Measurements from ENCODE around the gene SAFB.

The SAFB gene

GRCh38 chr19:5622465-5623396, at the start of gene SAFB, which contains the start of gene SAFB2:
SAFB (plus strand) TSS chr19:5623083; CDS start chr19:5623206, 123 bp downstream.
SAFB2 (minus strand) TSS chr19:5622776; CDS start chr19:5622715, 61 bp downstream.
- Histone ChIP-seq H3K9me3 (ENCODE audit: control insufficient read depth, insufficient read depth, low read length) (no peaks in the 10 kb centered on the region), H3K4me1 (ENCODE audit: control insufficient read depth, insufficient read depth, low read length) (peaks cover 19% of the 10 kb centered on the region), H3K27ac (ENCODE audit: low read depth, low read length) (peak within 1 kb of the TSS; percentile 96), H3K27me3 (ENCODE audit: control insufficient read depth, insufficient read depth, low read length) (no peaks in the 10 kb centered on the region), H3K36me3 (ENCODE audit: control insufficient read depth, insufficient read depth, low read length) (peaks cover 63% of the 10 kb centered on the region), H3K9ac (ENCODE audit: low read depth, low read length) (peak within 1 kb of the TSS; percentile 93), H3K4me3 (ENCODE audit: low read depth, low read length) (peak within 1 kb of the TSS; percentile 83)

- H3K27ac ChIP-seq (ENCODE audit: low read depth, low read length): no peak overlapping the region
- H3K4me3 ChIP-seq (ENCODE audit: low read depth, low read length): no peak overlapping the region
- no peak overlapping the region for H3K9ac ChIP-seq (ENCODE audit: low read depth, low read length)
- 0 out of 2 replicates have a peak, but pooled peaks cover 3% of the 10 kb centered on the region for H3K4me1 ChIP-seq (ENCODE audit: control insufficient read depth, insufficient read depth, low read length)
- no peaks in the 10 kb centered on the region for H3K9me3 ChIP-seq (ENCODE audit: control insufficient read depth, insufficient read depth, low read length)
- H3K27me3 ChIP-seq (ENCODE audit: control insufficient read depth, insufficient read depth, low read length): no peaks in the 10 kb centered on the region
- no peaks in the 10 kb centered on the region for H3K36me3 ChIP-seq (ENCODE audit: control insufficient read depth, insufficient read depth, low read length)
Measured at GRCh38 chr19:5575590-5575989, 47.3 kb upstream of the SAFB start.

- no peaks in the 10 kb centered on the region for H3K9me3 ChIP-seq (ENCODE audit: control insufficient read depth, insufficient read depth, low read length)
- H3K27ac ChIP-seq (ENCODE audit: low read depth, low read length): no peak overlapping the region
- H3K27me3 ChIP-seq (ENCODE audit: control insufficient read depth, insufficient read depth, low read length): no peaks in the 10 kb centered on the region
- no peak overlapping the region; the same call in 1 of the 2 replicates for H3K4me3 ChIP-seq (ENCODE audit: low read depth, low read length)
- H3K9ac ChIP-seq (ENCODE audit: low read depth, low read length): no peak overlapping the region
- 0 out of 2 replicates have a peak, but pooled peaks cover 3% of the 10 kb centered on the region for H3K4me1 ChIP-seq (ENCODE audit: control insufficient read depth, insufficient read depth, low read length)
- H3K36me3 ChIP-seq (ENCODE audit: control insufficient read depth, insufficient read depth, low read length): peaks cover 3% of the 10 kb centered on the region; the same call in 1 of the 2 replicates
Measured at GRCh38 chr19:5578097-5578846, 44.6 kb upstream of the SAFB start.

- Histone ChIP-seq H3K36me3 (ENCODE audit: control insufficient read depth, insufficient read depth, low read length) (peaks cover 3% of the 10 kb centered on the region; the same call in 1 of the 2 replicates), H3K27ac (ENCODE audit: low read depth, low read length) (no peak overlapping the region), H3K9me3 (ENCODE audit: control insufficient read depth, insufficient read depth, low read length) (no peaks in the 10 kb centered on the region), H3K27me3 (ENCODE audit: control insufficient read depth, insufficient read depth, low read length) (no peaks in the 10 kb centered on the region), H3K4me3 (ENCODE audit: low read depth, low read length) (no peak overlapping the region), H3K4me1 (ENCODE audit: control insufficient read depth, insufficient read depth, low read length) (0 out of 2 replicates have a peak, but pooled peaks cover 3% of the 10 kb centered on the region), H3K9ac (ENCODE audit: low read depth, low read length) (no peak overlapping the region)
Measured at GRCh38 chr19:5579286-5579685, 43.6 kb upstream of the SAFB start.

- H3K36me3 ChIP-seq (ENCODE audit: control insufficient read depth, insufficient read depth, low read length): peaks cover 3% of the 10 kb centered on the region; the same call in 1 of the 2 replicates
- H3K4me1 ChIP-seq (ENCODE audit: control insufficient read depth, insufficient read depth, low read length): 0 out of 2 replicates have a peak, but pooled peaks cover 3% of the 10 kb centered on the region
- H3K9me3 ChIP-seq (ENCODE audit: control insufficient read depth, insufficient read depth, low read length): no peaks in the 10 kb centered on the region
- no peak overlapping the region for H3K4me3 ChIP-seq (ENCODE audit: low read depth, low read length)
- no peak overlapping the region for H3K9ac ChIP-seq (ENCODE audit: low read depth, low read length)
- H3K27ac ChIP-seq (ENCODE audit: low read depth, low read length): peak overlapping the region; percentile 58
- H3K27me3 ChIP-seq (ENCODE audit: control insufficient read depth, insufficient read depth, low read length): no peaks in the 10 kb centered on the region
Measured at GRCh38 chr19:5579697-5580096, 43.2 kb upstream of the SAFB start.

- no peaks in the 10 kb centered on the region for H3K9me3 ChIP-seq (ENCODE audit: control insufficient read depth, insufficient read depth, low read length)
- no peak overlapping the region for H3K4me3 ChIP-seq (ENCODE audit: low read depth, low read length)
- no peaks in the 10 kb centered on the region for H3K27me3 ChIP-seq (ENCODE audit: control insufficient read depth, insufficient read depth, low read length)
- peaks cover 3% of the 10 kb centered on the region; the same call in 1 of the 2 replicates for H3K36me3 ChIP-seq (ENCODE audit: control insufficient read depth, insufficient read depth, low read length)
- peaks cover 5% of the 10 kb centered on the region for H3K4me1 ChIP-seq (ENCODE audit: control insufficient read depth, insufficient read depth, low read length)
- no peak overlapping the region for H3K9ac ChIP-seq (ENCODE audit: low read depth, low read length)
- peak overlapping the region; percentile 58 for H3K27ac ChIP-seq (ENCODE audit: low read depth, low read length)
Measured at GRCh38 chr19:5580161-5580571, 42.7 kb upstream of the SAFB start.

- Histone ChIP-seq H3K36me3 (ENCODE audit: control insufficient read depth, insufficient read depth, low read length) (peaks cover 44% of the 10 kb centered on the region), H3K9me3 (ENCODE audit: control insufficient read depth, insufficient read depth, low read length) (no peaks in the 10 kb centered on the region), H3K4me1 (ENCODE audit: control insufficient read depth, insufficient read depth, low read length) (peaks cover 16% of the 10 kb centered on the region), H3K27ac (ENCODE audit: low read depth, low read length) (peak overlapping the region; percentile 96), H3K9ac (ENCODE audit: low read depth, low read length) (peak overlapping the region; percentile 34; the same call in 1 of the 2 replicates), H3K27me3 (ENCODE audit: control insufficient read depth, insufficient read depth, low read length) (no peaks in the 10 kb centered on the region), H3K4me3 (ENCODE audit: low read depth, low read length) (peak overlapping the region; percentile 45)
Measured at GRCh38 chr19:5585461-5586299, 37.2 kb upstream of the SAFB start.

GRCh38 chr19:5586300-5587070, 36.4 kb upstream of the SAFB start:
- Histone ChIP-seq H3K27me3 (ENCODE audit: control insufficient read depth, insufficient read depth, low read length) (no peaks in the 10 kb centered on the region), H3K4me1 (ENCODE audit: control insufficient read depth, insufficient read depth, low read length) (peaks cover 16% of the 10 kb centered on the region), H3K36me3 (ENCODE audit: control insufficient read depth, insufficient read depth, low read length) (peaks cover 49% of the 10 kb centered on the region), H3K9me3 (ENCODE audit: control insufficient read depth, insufficient read depth, low read length) (no peaks in the 10 kb centered on the region), H3K4me3 (ENCODE audit: low read depth, low read length) (peak overlapping the region; percentile 45; the same call in 1 of the 2 replicates), H3K27ac (ENCODE audit: low read depth, low read length) (peak overlapping the region; percentile 96), H3K9ac (ENCODE audit: low read depth, low read length) (no peak overlapping the region)

GRCh38 chr19:5587071-5587455, 35.8 kb upstream of the SAFB start:
- Histone ChIP-seq H3K36me3 (ENCODE audit: control insufficient read depth, insufficient read depth, low read length) (peaks cover 55% of the 10 kb centered on the region), H3K9me3 (ENCODE audit: control insufficient read depth, insufficient read depth, low read length) (no peaks in the 10 kb centered on the region), H3K27me3 (ENCODE audit: control insufficient read depth, insufficient read depth, low read length) (no peaks in the 10 kb centered on the region), H3K27ac (ENCODE audit: low read depth, low read length) (no peak overlapping the region), H3K4me3 (ENCODE audit: low read depth, low read length) (no peak overlapping the region), H3K4me1 (ENCODE audit: control insufficient read depth, insufficient read depth, low read length) (peaks cover 16% of the 10 kb centered on the region), H3K9ac (ENCODE audit: low read depth, low read length) (no peak overlapping the region)

Measured in HUES48 (cell line).